Small intestine (tissue), 7 donors: ENCODE measurements around the gene HOXA10. TPM values are rescaled to one million over a fixed set of nuclear protein-coding genes. Genes with fewer than 3 reads are reported as not detected.

Experiments used
- DNase-seq, 2 donors: peaks; one replicate each; pipeline versions ENCODE4 v3.0.0 to v3.0.0-alpha.2; 2013
- FAIRE-seq: peaks from 2 replicates; lab custom pipeline; 2012; peaks lifted over from hg19 to GRCh38; lab: Jason Lieb, UNC
- H3K27ac ChIP-seq, 3 donors: one replicate each; pipeline ENCODE4 v1.5.1; 2013; ENCODE audit warnings: low read length in 2 of 3, mild to moderate bottlenecking in 2 of 3, control low read depth in 1 of 3, inconsistent platforms in 1 of 3, low read depth in 1 of 3, moderate library complexity in 1 of 3
- H3K27me3 ChIP-seq, 3 donors: one replicate each; pipeline ENCODE4 v1.6.1; 2013; ENCODE audit warnings: low read length in 3 of 3, inconsistent platforms in 1 of 3; ENCODE audit not compliant: control insufficient read depth in 3 of 3, insufficient read depth in 3 of 3
- H3K36me3 ChIP-seq, 3 donors: one replicate each; pipeline ENCODE4 v1.6.1; 2013; ENCODE audit warnings: low read length in 3 of 3, inconsistent platforms in 1 of 3, low read depth in 1 of 3, mild to moderate bottlenecking in 1 of 3, moderate library complexity in 1 of 3; ENCODE audit not compliant: control insufficient read depth in 3 of 3, insufficient read depth in 2 of 3
- H3K4me1 ChIP-seq, 3 donors: one replicate each; pipeline ENCODE4 v1.6.1; 2013; ENCODE audit warnings: low read length in 2 of 3, inconsistent platforms in 1 of 3, low read depth in 1 of 3, mild to moderate bottlenecking in 1 of 3, moderate library complexity in 1 of 3; ENCODE audit not compliant: control insufficient read depth in 3 of 3, insufficient read depth in 2 of 3
- H3K4me3 ChIP-seq, 3 donors: one replicate each; pipeline ENCODE4 v1.5.1; 2013; ENCODE audit warnings: low read length in 3 of 3, control low read depth in 1 of 3, inconsistent platforms in 1 of 3, low read depth in 1 of 3, mild to moderate bottlenecking in 1 of 3, moderate library complexity in 1 of 3
- H3K9me3 ChIP-seq, 2 donors: one replicate each; pipeline ENCODE4 v1.6.1; 2013; ENCODE audit warnings: low read depth in 1 of 2, low read length in 1 of 2; ENCODE audit not compliant: control insufficient read depth in 2 of 2, insufficient read depth in 1 of 2
- WGBS, 3 donors: extraction: QIAGEN DNeasy Blood & Tissue Kit; methylation state at CpG; one replicate each; pipeline ENCODE4 v1.1.7; 2013; 5-methylcytosine and 5-hydroxymethylcytosine counted together
- polyA plus RNA-seq, 4 donors: library from polyadenylated mRNA; stranded (reverse) in 3 of 4; unstranded in 1 of 4; fragments of 200-250 nt in 3 of 4; fragments of 120-200 nt in 1 of 4; gene quantifications; one replicate each; pipeline versions ENCODE4 v1.2.1 to v1.2.3, GENCODE V29; 2013
- donor health status: healthy with polysubstance abuse.
- donor health status: control.
- donor health status: control.
- donor health status: Bipolar disorder and iron deficiency.
- donor health status: healthy.

HOXA10 gene
- polyA plus RNA-seq, 4 donors: 0.06 to 19.8 TPM; not detected in 2

GRCh38 chr7:27196287-27196767 lies 22.2 kb upstream of the HOXA10 start:
- 2 to 5% (median 4%) methylated on average over 6 of the region's 6 CpGs for WGBS, 3 donors
- Histone ChIP-seq H3K4me1 (peaks cover 0 to 8% (median 8%) of the 10 kb centered on the region in 3 donors), H3K36me3 (no peaks in the 10 kb centered on the region), H3K4me3 (no peak overlapping the region), H3K27me3 (peaks cover 21 to 84% (median 53%) of the 10 kb centered on the region in 3 donors), H3K9me3 (no peaks in the 10 kb centered on the region), H3K27ac (no peak overlapping the region)
- DNase-seq (peak; percentile 69 to 85), FAIRE-seq (no peak)

GRCh38 chr7:27194686-27195379 lies 20.7 kb upstream of the HOXA10 start:
- WGBS, 3 donors: 27 to 42% (median 35%) methylated on average over 9 of the region's 9 CpGs
- Histone ChIP-seq H3K36me3 (no peaks in the 10 kb centered on the region), H3K27ac (no peak overlapping the region), H3K27me3 (peaks cover 15 to 85% (median 53%) of the 10 kb centered on the region in 3 donors), H3K4me3 (no peak overlapping the region), H3K9me3 (no peaks in the 10 kb centered on the region), H3K4me1 (peaks cover 0 to 5% (median 2%) of the 10 kb centered on the region in 3 donors)
- FAIRE-seq: no peak
- peak in 1 of 2 donors; percentile 18 for DNase-seq

- Histone ChIP-seq H3K4me1 (peaks cover 0 to 5% (median 4%) of the 10 kb centered on the region in 3 donors), H3K27me3 (peaks cover 17 to 89% (median 59%) of the 10 kb centered on the region in 3 donors), H3K4me3 (no peak overlapping the region), H3K36me3 (no peaks in the 10 kb centered on the region), H3K9me3 (no peaks in the 10 kb centered on the region), H3K27ac (no peak overlapping the region)
- DNase-seq (no peak), FAIRE-seq (no peak)
- WGBS, 3 donors: 22 to 31% (median 28%) methylated on average over 2 of the region's 2 CpGs
Measured at GRCh38 chr7:27194002-27194352, 19.9 kb upstream of the HOXA10 start.

- 12 to 13% (median 13%) methylated on average over 29 of the region's 29 CpGs for WGBS, 3 donors
- H3K4me3 ChIP-seq: peak overlapping the region; percentile 20 to 43 (median 31)
- H3K36me3 ChIP-seq: no peaks in the 10 kb centered on the region
- DNase-seq (no peak), FAIRE-seq (no peak)
- H3K27me3 ChIP-seq: peaks cover 14 to 89% (median 59%) of the 10 kb centered on the region in 3 donors
- peaks cover 0 to 7% (median 5%) of the 10 kb centered on the region in 3 donors for H3K4me1 ChIP-seq
- H3K9me3 ChIP-seq: no peaks in the 10 kb centered on the region
- H3K27ac ChIP-seq: peak overlapping the region in 1 of 3 donors; percentile 3
Measured at GRCh38 chr7:27193335-27194001, 19.3 kb upstream of the HOXA10 start.

GRCh38 chr7:27192546-27193334 lies 18.6 kb upstream of the HOXA10 start:
- Histone ChIP-seq H3K4me3 (peak overlapping the region; percentile 27 to 43 (median 31)), H3K36me3 (no peaks in the 10 kb centered on the region), H3K27ac (peak overlapping the region in 1 of 3 donors; percentile 25), H3K4me1 (peaks cover 0 to 11% (median 5%) of the 10 kb centered on the region in 3 donors), H3K9me3 (no peaks in the 10 kb centered on the region), H3K27me3 (peaks cover 14 to 89% (median 62%) of the 10 kb centered on the region in 3 donors)
- 1 to 3% (median 3%) methylated on average over 76 to 78 of the region's 78 CpGs for WGBS, 3 donors
- DNase-seq: no peak
- no peak for FAIRE-seq

GRCh38 chr7:27191833-27192545 lies 17.9 kb upstream of the HOXA10 start:
- Histone ChIP-seq H3K4me1 (peaks cover 0 to 11% (median 5%) of the 10 kb centered on the region in 3 donors), H3K27ac (peak overlapping the region in 1 of 3 donors; percentile 25), H3K27me3 (peaks cover 14 to 90% (median 67%) of the 10 kb centered on the region in 3 donors), H3K9me3 (no peaks in the 10 kb centered on the region), H3K4me3 (peak overlapping the region; percentile 27 to 43 (median 31)), H3K36me3 (no peaks in the 10 kb centered on the region)
- DNase-seq (no peak), FAIRE-seq (no peak)
- WGBS, 3 donors: 7 to 13% (median 8%) methylated on average over 41 to 42 of the region's 42 CpGs

- no peak for FAIRE-seq
- H3K4me1 ChIP-seq: peaks cover 0 to 11% (median 5%) of the 10 kb centered on the region in 3 donors
- H3K9me3 ChIP-seq: no peaks in the 10 kb centered on the region
- no peaks in the 10 kb centered on the region for H3K36me3 ChIP-seq
- peaks cover 14 to 93% (median 69%) of the 10 kb centered on the region in 3 donors for H3K27me3 ChIP-seq
- WGBS, 3 donors: 16 to 27% (median 24%) methylated on average over 15 of the region's 15 CpGs
- peak overlapping the region in 1 of 3 donors; percentile 27 for H3K4me3 ChIP-seq
- H3K27ac ChIP-seq: peak overlapping the region in 1 of 3 donors; percentile 9
- no peak for DNase-seq
Measured at GRCh38 chr7:27191161-27191731, 17.1 kb upstream of the HOXA10 start.
